GM13977 (cell line): ENCODE results near the gene GGT5.
"Not testable (repeated sequence)": the region's sequence is repeated elsewhere in the genome, so short reads cannot be mapped to it uniquely, and the experiment has no call there.

Experiments used
- DNase-seq: peaks from one replicate; pipeline ENCODE4 v3.0.0; 2012; ENCODE audit warnings: low spot score
- CTCF ChIP-seq: IDR thresholded peaks from 2 replicates; pipeline ENCODE4 v1.5.1; 2012; ENCODE audit warnings: mild to moderate bottlenecking, control low read depth; ENCODE audit not compliant: insufficient read depth; ENCODE audit errors: extremely low read depth, missing control alignments
- in situ Hi-C: fragments of 300-500 bp; cut with MboI; formaldehyde crosslinking; loops from one replicate; pipeline ENCODE4 v1.12.0; 2022; ENCODE audit warnings: low sequenced_read_pairs, low pct_unique_long_range_greater_than_20kb, mixed read lengths, inconsistent platforms; ENCODE audit not compliant: unreplicated experiment

GGT5 gene

DNA sequence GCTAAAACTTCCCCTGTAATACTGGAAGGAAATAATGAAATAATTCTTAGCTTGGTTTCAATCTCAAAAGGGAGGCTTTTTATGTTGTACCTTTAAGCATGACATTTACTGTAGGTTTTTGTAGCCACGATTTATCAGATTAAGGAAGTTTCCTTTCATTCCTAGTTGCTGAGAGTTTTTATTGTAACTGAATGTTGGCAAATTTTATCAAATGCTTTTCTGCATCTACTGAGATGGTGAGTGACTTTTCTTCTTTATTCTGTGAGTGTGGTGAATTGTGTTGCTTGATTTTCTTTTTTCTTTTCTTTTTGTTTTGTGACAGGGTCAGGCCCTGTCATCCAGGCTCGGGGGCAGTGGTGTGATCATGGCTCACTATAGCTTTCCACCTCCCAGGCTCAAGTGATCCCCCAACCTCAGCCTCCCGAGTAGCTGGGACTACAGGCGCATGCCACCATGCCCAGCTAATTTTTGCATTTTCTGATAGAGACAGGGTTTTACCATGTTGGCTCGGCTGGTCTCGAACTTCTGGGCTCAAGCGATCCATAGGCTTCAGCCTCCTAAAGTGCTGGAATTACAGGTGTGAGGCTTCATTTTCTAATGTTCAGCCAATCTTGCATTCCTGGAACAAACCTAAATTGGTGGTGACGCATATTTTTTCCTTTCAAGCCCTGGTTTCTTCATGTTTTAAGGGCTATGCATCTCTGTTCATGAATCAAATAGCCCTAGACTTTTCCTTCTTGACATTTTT is 37.4 kb downstream of the GGT5 start:
- TF ChIP-seq CTCF: no peak
- DNase-seq: no peak
- in situ Hi-C loops: no loop called here

DNA sequence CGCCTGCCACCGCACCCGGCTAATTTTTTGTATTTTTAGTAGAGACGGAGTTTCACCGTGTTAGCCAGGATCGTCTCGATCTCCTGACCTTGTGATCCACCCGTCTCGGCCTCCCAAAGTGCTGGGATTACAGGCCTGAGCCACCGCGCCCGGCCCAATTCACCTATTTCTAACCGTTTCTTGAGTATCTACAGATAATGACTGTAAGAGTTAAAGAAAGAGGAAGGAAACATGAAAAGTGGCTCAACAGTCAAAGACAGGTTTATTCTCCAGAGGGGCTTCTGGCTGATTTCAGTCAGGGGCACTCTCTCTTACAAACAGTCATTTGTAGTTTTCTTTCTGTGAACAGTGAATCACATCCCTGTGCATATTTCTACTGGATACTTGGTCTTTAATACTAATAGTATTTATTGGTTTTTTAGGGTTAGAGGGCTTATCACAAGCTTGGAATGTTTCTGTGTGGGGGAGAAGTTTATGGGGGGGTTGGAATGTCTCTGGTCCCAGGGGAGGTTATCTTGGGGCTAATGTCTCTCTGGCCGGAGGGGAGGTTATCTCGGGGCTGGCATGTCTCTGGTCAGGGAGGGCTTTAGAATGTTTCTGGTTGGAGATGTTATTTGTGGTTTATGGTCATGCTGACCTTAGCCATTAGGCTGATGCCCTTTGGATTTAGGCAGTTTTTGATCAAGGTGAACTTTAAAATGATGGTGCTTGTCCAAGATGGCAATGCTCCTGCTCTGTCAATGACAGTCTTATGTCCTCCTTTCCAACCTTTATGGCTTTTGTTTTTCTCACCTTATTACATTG is 38.2 kb downstream of the GGT5 start:
- DNase-seq, in situ Hi-C loops: not testable (repeated sequence)

GRCh38 chr22:24205438-24206195 is 39.3 kb downstream of the GGT5 start:
- in situ Hi-C loops: no loop called here
- TF ChIP-seq CTCF: no peak
- no peak for DNase-seq

GRCh38 chr22:24203856-24204255 is 41.0 kb downstream of the GGT5 start:
- in situ Hi-C loops: not testable (repeated sequence)

GRCh38 chr22:24201681-24202614 is 42.9 kb downstream of the GGT5 start:
- in situ Hi-C loops: no loop called here
- DNase-seq: no peak
- no peak for TF ChIP-seq CTCF

More at GRCh38 chr22:24203856-24204255, 41.0 kb downstream of the GGT5 start:
- not testable (repeated sequence) for DNase-seq

DNA sequence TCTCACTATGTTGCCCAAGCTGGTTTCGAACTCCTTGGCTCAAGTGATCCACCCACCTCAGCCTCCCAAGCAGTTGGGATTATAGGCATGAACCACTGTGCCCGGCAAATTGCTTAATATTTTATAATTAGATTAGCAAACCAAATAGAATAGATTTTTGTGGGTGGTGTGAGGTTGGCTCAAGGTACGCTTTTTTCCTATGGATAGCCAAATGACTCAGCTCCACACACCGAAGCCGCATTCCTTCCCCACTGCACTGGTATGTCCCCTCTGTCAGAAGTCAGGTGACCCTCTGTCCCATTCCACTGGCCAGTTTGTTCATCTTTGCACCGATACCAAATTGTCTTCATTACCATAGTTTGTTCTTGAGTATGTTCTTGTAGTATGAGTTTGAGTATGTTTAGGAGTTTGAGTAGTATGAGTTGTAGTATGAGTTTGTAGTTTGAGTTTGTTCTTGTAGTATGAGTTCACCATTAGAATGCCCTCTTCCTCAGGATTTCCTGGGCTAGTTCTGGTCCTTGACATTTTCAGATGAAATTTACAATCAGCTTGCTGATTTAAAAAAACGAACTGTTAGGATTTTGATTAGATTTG is 44.2 kb downstream of the GGT5 start:
- DNase-seq: no peak
- in situ Hi-C loops: no loop called here

More for the DNA sequence above, 44.2 kb downstream of the GGT5 start:
- TF ChIP-seq CTCF: no peak
